Endothelial cell (in vitro differentiated cells): ENCODE results near the gene DDHD1. TPM values are rescaled to one million over a fixed set of nuclear protein-coding genes. Genes with fewer than 3 reads are reported as not detected.
"Not testable (repeated sequence)": the region's sequence is repeated elsewhere in the genome, so short reads cannot be mapped to it uniquely, and the experiment has no call there.

ENCODE experiments used
- DNase-seq: peaks from one replicate; pipeline ENCODE4 v3.0.0; 2021; ENCODE audit warnings: low spot score
- H3K27ac Mint-ChIP-seq: one replicate; pipeline ENCODE4 v1.8.0; 2021; ENCODE audit warnings: mixed read lengths, inconsistent platforms; ENCODE audit not compliant: unreplicated experiment
- H3K27me3 Mint-ChIP-seq: one replicate; pipeline ENCODE4 v1.8.0; 2021; ENCODE audit warnings: mild to moderate bottlenecking, moderate library complexity, mixed read lengths, inconsistent platforms; ENCODE audit not compliant: unreplicated experiment
- H3K36me3 Mint-ChIP-seq: one replicate; pipeline ENCODE4 v1.8.0; 2021; ENCODE audit warnings: mild to moderate bottlenecking, low read depth, mixed read lengths, inconsistent platforms; ENCODE audit not compliant: unreplicated experiment
- H3K4me1 Mint-ChIP-seq: one replicate; pipeline ENCODE4 v1.8.0; 2021; ENCODE audit warnings: mild to moderate bottlenecking, mixed read lengths, inconsistent platforms; ENCODE audit not compliant: unreplicated experiment
- H3K4me3 Mint-ChIP-seq: one replicate; pipeline ENCODE4 v1.8.0; 2021; ENCODE audit warnings: mild to moderate bottlenecking, mixed read lengths, inconsistent platforms; ENCODE audit not compliant: unreplicated experiment
- H3K9me3 Mint-ChIP-seq: one replicate; pipeline ENCODE4 v1.8.0; 2021; ENCODE audit warnings: mixed read lengths, inconsistent platforms; ENCODE audit not compliant: unreplicated experiment
- total RNA-seq: library from RNA; stranded (reverse); fragmentation: NEBNext Ultra II Directional; extraction: Animal tissue kit (Norgen Biotek cat#: 25700); gene quantifications from one replicate; pipeline ENCODE4 v1.2.1, GENCODE V29; 2021; ENCODE audit not compliant: unreplicated experiment
- TF ChIP-seq, protein P1 (sequence below): fragments of 200-600 bp; sonication (generic); IDR thresholded peaks from one replicate; pipeline ENCODE4 v1.5.0; 2021; ENCODE audit warnings: antibody characterized with exemption; ENCODE audit not compliant: unreplicated experiment

Gene DDHD1
- total RNA-seq, 1 donor from 2014 or later = 4.1 TPM

DNA sequence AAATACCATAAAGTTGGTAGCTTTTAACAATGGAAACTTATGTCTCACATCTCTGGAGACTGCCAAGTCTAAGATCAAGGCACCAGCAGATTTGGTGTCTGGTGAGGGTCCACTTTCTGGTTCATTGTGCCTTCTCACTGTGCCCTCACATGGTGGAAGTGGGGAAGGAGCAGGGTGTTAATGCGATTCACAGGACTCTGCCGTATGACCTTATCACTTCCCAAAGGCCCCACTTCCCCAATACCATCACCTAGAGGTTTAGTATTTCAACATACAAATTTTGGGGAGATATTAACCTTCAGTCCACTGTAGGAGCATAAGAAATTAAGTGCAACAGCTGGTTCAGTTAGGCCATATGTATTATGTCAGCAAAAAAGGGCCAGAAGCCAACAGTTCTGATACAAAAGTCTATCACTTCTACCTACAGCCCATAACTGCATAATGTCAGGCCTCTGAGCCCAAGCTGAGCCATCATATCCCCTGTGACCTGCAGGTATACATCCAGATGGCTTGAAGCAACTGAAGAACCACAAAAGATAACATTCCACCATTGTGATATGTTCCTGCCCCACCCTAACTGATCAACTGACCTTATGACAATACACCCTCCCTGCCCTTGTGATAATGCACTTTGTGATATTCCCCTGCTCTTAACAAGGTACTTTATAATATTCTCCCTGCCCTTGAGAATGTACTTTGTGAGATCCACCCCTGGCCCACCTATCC is 24.7 kb downstream of the DDHD1 start:
- Mint-ChIP-seq H3K27ac (no peak overlapping the region), H3K9me3 (no peaks in the 10 kb centered on the region), H3K4me3 (no peak overlapping the region), H3K36me3 (no peaks in the 10 kb centered on the region), H3K27me3 (no peaks in the 10 kb centered on the region), H3K4me1 (no peaks in the 10 kb centered on the region)
- DNase-seq = no peak
- TF ChIP-seq, protein P1, sequence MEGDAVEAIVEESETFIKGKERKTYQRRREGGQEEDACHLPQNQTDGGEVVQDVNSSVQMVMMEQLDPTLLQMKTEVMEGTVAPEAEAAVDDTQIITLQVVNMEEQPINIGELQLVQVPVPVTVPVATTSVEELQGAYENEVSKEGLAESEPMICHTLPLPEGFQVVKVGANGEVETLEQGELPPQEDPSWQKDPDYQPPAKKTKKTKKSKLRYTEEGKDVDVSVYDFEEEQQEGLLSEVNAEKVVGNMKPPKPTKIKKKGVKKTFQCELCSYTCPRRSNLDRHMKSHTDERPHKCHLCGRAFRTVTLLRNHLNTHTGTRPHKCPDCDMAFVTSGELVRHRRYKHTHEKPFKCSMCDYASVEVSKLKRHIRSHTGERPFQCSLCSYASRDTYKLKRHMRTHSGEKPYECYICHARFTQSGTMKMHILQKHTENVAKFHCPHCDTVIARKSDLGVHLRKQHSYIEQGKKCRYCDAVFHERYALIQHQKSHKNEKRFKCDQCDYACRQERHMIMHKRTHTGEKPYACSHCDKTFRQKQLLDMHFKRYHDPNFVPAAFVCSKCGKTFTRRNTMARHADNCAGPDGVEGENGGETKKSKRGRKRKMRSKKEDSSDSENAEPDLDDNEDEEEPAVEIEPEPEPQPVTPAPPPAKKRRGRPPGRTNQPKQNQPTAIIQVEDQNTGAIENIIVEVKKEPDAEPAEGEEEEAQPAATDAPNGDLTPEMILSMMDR = no peak

DNA sequence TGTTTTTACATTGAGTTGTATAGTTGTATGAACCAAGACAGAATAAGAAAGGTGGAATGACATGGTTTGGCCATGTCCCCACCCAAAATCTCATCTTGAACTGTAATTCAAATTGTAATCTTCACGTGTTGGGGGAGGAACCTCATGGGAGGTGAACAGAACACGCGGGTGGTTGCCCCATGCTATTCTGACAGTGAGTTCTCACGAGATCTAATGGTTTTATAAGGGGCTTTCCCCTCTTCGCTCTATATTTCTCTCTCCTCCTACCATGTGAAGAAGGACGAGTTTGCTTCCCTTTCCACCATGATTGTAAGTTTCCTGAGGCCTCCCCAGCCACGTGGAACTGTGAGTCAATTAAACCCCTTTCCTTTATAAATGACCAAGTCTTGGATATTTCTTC is 25.3 kb downstream of the DDHD1 start:
- Mint-ChIP-seq H3K36me3 (no peaks in the 10 kb centered on the region), H3K27me3 (no peaks in the 10 kb centered on the region), H3K4me3 (no peak overlapping the region), H3K27ac (no peak overlapping the region), H3K9me3 (no peaks in the 10 kb centered on the region), H3K4me1 (no peaks in the 10 kb centered on the region)
- TF ChIP-seq, protein P1 = no peak
- DNase-seq = no peak

DNA sequence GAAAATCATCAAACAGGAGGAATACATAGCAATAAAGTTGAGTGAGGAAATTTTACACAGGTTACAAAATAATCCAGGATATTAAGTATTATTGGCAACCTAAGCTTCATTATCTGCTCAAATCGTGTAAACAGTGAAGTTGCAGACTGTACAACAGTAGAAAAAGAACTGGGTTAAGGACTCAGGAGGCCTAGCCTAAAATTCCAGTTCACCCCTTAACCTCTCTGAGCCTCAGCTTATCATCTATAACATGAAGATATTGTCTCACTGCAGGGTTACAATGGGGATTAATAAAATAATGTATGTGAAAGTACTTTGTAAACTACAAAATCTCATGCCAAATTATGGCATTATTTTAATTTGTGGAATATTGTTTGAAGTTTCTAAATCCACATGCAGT is 26.0 kb downstream of the DDHD1 start:
- Mint-ChIP-seq H3K9me3 (no peaks in the 10 kb centered on the region), H3K27me3 (no peaks in the 10 kb centered on the region), H3K36me3 (no peaks in the 10 kb centered on the region), H3K4me3 (no peak overlapping the region), H3K27ac (no peak overlapping the region), H3K4me1 (no peaks in the 10 kb centered on the region)
- TF ChIP-seq, protein P1 = no peak
- DNase-seq = no peak

DNA sequence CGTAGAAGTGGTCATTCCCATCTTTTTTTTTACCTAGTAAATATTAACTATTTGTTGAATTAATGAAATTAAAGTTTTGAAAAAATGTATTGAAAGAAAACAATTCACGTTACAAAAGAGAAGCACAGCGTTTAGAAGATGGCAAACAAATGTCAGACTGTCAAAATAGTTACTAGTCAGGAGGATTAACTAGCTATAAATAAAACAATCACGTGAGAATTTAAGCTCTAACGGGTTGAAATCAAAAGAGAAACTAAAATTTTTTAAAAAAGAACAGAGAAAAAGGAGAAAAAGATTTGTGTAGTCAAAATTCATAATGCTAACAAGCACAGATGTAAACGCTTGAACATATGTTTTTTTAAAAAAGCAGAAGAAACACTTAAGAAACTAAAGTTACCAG is 26.4 kb downstream of the DDHD1 start:
- Mint-ChIP-seq H3K27me3 (no peaks in the 10 kb centered on the region), H3K4me1 (no peaks in the 10 kb centered on the region), H3K27ac (no peak overlapping the region), H3K36me3 (no peaks in the 10 kb centered on the region), H3K4me3 (no peak overlapping the region), H3K9me3 (no peaks in the 10 kb centered on the region)
- TF ChIP-seq, protein P1 = no peak
- no peak for DNase-seq

DNA sequence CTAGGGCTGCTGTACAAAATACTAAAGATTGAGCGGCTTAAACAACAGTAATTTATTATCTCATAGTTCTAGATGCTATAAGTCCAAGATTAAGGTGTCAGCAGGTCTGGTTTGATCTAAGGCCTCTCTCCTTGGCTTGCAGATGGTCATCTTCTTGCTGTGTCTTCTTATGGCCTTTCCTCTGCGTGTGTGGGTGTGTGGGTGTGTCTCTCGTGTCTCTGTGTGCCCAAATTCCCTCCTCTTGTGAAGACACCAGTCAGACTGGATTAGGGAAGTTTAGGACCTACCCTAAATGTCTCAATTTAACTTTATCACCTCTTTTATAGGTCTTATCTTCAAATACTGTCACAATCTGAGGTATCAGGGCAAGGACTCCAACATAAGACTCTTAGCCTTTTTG is 28.3 kb downstream of the DDHD1 start:
- H3K9me3 Mint-ChIP-seq = no peaks in the 10 kb centered on the region
- H3K27me3 Mint-ChIP-seq = no peaks in the 10 kb centered on the region
- H3K36me3 Mint-ChIP-seq = no peaks in the 10 kb centered on the region
- no peaks in the 10 kb centered on the region for H3K4me1 Mint-ChIP-seq
- DNase-seq = no peak
- no peak overlapping the region for H3K27ac Mint-ChIP-seq
- H3K4me3 Mint-ChIP-seq = no peak overlapping the region
- TF ChIP-seq, protein P1 = no peak

DNA sequence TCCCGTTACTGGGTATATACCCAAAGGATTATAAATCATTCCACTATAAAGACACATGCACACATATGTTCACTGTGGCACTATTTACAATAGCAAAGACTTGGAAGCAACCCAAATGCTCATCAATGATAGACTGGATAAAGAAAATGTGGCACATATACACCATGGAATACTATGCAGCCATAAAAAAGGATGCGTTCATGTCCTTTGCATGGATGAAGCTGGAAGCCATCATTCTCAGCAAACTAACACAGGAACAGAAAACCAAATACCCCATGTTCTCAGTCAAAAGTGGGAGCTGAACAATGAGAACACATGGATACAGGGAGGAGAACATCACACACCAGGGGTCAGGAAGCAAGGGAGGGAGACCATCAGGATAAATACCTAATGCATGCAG is 31.7 kb downstream of the DDHD1 start:
- not testable (repeated sequence) for H3K4me3 Mint-ChIP-seq, H3K27ac Mint-ChIP-seq, H3K9me3 Mint-ChIP-seq, DNase-seq, H3K36me3 Mint-ChIP-seq, H3K27me3 Mint-ChIP-seq, H3K4me1 Mint-ChIP-seq

DNA sequence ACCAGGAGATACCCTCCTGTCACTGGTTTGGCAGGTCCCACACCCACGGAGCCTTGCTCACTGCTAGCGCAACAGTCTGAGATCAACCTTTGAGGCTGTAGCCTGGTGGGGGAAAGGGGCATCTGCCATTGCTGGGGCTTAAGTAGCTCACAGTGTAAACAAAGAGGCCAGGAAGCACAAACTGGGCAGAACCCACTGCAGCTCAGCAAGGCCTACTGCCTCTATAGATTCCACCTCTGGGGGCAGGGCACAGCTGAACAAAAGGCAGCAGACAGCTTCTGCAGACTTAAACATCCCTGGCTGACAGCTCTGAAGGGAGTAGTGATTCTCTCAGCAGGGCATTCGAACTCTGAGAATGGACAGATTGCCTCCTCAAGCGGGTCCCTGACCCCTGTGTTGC is 35.6 kb downstream of the DDHD1 start:
- not testable (repeated sequence) for H3K27me3 Mint-ChIP-seq, H3K4me1 Mint-ChIP-seq, H3K9me3 Mint-ChIP-seq, H3K4me3 Mint-ChIP-seq, H3K36me3 Mint-ChIP-seq, H3K27ac Mint-ChIP-seq
- peak; percentile 11 for DNase-seq
